ENCODE results near the gene BPIFB2.

BPIFB2 gene

DNA sequence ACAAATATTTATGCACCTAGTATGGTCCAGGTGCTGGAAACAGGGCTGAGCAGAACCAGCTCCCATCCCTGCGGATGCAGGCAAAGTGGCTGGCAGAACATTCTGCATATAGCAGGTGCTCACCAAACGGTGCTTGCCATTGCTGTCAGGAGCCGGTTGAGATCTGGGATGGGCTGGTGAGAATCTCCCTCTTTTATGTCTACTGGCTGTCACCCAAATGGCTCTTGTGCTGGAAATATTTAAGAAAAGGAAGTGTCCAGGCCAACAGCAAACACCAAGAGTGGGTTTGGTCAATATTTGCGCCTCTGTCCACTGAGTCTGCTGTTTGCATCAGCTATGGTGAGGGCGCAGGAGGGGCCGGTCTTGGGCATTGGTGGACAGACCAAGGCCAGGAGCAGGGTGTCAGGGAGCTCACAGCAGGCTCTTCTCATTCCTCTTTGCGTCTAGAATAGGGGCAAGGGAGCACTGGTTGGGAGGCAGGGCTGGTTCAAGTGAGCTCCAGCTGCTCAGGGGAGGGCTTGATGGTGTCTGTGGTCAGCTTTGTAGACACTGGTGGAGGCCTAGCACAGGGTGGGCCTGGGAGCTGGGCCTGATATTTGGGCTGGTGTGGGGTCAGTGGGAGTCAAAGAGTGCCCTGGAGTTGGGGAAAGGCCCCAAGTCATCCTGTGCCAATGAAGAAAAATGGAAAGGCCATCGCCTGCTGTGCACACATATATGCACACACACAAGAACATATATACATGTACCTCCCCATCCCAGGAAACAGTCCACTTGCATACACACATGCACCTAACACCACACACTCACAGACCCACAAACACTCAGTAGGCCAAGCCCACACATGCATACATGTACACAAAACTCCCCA lies 1.4 kb upstream of the BPIFB2 start:
- in situ Hi-C loops (cut with MboI; ENCODE audit: low sequenced_read_pairs), result no loop called here

GRCh38 chr20:33006776-33007375 lies 628 bp upstream of the BPIFB2 start:
- in situ Hi-C loops (cut with MboI; ENCODE audit: low sequenced_read_pairs), result no loop called here

DNA sequence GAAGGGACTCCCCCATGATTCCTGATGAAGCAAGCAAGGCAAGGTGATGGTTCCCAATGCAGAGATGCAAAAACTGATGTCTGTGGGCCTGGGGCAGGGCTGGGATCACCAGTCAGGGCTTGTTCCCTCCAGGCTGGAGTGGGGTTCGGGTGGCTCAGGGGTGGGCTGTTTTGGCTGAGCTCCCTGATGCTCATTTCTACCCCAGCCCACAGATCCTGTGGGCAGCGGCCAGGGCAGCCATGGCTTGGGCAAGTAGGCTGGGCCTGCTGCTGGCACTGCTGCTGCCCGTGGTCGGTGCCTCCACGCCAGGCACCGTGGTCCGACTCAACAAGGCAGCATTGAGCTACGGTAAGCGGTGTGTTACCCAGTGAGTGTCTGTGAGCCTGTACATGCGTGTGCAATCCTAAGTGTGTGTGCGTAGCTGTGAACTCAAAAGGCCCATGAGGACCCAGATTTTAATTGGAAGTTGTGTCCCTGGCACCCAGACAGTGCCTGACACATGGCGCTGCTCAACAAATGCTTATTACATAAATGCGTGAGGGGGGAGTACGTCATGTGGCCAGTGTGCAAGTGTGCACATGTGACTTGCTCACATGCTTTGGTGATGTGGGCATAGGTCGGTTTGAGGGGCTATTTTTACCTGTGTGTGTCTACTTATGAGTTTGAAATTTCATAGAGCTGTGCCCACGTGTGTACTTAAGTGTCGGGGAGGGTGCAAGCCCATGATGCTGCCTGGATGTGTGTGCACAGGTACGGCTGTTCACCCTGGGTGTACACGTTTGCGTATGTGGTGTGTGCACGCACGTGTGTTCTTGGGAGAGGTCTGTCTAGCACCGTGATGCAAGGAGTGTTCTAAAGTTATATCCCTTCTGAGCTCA lies 1.1 kb downstream of the BPIFB2 start:
- in situ Hi-C loops (cut with MboI; ENCODE audit: low sequenced_read_pairs), result no loop called here

DNA sequence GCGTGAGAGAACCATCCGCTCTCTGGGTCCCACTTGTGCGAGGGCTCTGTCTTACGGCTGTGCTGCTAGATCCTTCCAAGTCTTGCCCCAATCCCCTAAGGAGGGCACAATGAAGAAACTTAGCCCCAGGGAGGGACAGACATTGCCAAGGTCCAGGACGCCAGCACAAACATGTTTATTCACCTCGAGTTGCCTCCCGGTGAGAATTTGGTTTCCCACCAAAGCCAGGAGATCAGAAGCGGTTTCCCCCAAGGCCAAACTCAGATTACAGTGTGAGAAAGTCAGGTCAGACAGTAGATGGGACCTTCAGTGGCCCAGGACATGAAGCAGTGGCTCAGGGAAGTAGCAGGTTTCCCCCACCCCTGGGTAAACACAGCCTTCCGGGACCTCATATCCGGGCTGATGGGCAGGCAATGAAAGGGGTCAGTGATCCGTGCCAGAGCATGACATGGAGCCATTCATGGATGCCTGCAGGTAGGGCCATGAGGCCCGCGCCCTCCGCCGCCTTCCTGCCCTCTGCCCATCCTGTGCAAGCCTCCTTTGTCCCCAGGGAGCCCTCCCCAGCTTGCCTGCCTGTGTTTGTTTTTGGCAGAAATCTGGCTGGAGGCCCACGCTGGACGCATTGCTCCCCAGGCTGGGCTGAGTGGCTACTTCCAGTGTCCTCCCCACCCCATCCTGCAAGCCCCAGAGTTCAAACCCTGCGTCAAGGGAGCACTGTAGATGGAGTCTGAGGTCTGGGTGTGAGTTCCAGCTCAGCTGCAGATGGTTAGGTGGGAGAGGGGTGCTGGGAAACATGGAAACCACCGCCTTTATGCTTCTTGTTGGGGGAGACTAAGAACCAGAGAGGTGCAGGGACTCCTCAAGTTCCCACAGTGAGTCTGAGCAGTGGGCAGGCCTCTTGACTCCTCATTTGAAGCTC lies 2.0 kb downstream of the BPIFB2 start:
- in situ Hi-C loops (cut with MboI; ENCODE audit: low sequenced_read_pairs), result no loop called here

DNA sequence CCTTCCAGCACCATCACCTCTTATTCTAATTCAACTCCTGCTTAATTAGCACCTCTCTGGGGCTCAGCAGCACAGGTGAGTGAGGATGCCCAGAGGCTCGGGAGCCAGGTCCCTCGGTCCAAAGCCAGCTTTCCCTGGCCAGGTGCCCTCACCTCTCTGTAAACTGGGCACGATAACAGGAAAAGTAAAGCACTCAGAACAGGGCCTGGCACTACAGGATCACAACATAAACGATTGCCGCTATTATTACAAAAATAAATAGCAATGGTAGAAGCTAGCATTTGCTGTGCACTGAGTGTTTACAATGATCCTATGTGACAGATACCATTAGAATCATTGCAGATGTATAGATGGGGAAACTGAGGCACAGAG lies 2.6 kb downstream of the BPIFB2 start:
- in situ Hi-C loops (cut with MboI; ENCODE audit: low sequenced_read_pairs), result no loop called here

DNA sequence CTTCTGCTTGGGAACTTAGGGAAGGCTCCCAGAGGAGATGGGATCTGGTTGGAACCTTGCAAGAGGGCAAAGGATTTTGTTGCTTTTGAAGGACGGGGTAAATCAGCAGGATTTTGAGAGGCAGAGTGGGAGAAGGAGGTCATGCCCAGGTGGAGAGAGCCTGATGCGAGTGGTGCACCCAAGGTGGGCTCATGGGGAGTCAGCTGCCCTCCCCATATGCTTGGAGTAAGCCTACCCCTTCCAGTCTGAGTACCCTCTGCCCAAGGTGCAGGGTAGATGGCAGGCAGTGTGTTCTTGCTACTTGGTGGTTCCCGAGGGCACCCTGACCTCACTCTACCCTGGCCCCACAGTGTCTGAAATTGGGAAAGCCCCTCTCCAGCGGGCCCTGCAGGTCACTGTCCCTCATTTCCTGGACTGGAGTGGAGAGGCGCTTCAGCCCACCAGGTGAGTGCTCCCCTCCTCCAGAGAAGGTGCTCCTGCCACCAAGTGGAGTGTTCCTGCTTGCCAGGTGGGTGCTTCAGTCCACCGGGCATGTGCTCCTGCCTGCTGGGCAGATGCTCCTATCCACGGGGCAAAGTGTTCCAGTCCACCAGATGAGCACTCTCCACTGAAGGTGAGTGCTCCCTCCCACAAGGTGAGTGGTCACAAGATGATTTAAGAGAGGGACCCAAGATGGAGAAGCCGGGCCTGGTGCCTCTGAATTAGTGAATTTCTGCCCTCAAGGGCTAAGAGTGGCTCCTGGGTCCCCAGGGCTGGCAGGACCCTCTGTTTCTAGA lies 3.4 kb downstream of the BPIFB2 start:
- in situ Hi-C loops (cut with MboI; ENCODE audit: low sequenced_read_pairs), result no loop called here

DNA sequence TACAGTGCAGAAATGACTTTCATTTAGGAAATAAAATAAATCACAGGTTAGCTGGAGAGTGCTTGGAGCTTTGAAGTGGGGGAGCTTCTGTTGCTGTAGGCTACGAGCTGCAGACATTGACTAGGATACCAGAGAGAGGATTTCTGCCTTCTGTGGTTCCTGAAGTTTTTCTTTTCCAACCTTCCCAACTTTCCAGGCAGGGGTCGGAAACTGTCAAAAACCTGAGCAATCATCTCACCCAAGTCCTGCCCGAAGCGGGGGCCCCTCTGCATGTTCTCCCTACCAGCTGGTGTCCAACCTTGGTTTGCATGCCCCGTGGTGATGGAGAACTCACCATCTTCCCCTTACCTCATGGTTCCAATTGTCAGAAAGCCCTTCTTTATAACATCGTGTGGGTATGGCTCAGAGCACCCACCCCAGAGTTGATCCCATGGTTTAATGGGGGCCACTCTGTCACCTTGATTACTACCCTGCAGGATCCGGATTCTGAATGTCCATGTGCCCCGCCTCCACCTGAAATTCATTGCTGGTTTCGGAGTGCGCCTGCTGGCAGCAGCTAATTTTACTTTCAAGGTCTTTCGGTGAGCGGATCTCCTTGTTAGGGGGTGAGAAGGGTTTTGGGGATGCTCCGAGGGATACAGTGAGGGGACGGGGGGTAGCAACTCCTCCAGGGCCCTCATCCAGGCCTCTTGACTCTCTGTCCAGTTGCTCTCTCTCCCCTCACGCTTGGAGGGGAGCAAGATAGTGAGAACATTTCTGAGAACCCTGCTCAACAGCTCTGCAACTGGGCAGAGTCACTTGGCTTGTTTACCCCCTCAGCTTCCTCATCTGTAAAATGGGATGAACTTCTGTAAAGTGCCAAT lies 5.1 kb downstream of the BPIFB2 start:
- in situ Hi-C loops (cut with MboI; ENCODE audit: low sequenced_read_pairs), result no loop called here

GRCh38 chr20:33013701-33014326 lies 6.3 kb downstream of the BPIFB2 start:
- in situ Hi-C loops (cut with MboI; ENCODE audit: low sequenced_read_pairs), result no loop called here

DNA sequence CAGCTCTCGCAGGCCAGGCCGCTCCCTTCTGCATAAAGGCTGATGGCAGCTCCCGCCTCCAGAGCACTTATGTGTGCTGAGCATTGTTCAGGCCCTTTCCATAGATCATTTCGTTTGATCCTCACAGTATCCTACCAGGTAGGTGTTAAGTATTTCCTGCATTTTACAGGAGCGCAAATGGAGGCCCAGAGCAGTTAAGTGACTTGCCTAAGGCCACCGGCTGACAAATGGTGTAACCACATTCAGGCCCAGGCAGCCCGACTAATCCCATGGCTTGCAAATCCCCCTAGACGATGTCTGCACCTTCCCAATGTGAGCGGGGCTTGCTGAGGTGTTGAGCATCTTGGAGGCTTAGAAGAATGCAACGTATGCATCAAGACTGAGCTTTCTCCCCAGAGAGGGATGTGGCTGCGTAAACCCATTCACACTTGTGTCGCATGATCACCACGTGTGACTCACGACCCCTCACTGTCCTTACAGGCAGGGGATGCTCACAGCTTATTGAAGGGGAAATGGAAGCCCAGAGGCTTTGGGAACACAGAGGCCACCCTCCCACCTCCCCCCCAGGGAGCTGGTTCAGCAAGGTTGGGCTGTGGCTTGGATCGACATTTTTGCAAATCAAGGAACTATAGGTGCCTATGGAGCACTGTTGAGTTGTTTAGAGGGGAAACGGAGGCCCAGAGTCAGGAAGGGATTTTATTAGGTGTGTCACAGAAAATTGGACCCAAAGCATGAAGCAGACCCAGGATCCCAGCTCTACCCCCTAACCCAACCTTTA lies 7.0 kb downstream of the BPIFB2 start:
- in situ Hi-C loops (cut with MboI; ENCODE audit: low sequenced_read_pairs), result no loop called here

- in situ Hi-C loops (cut with MboI; ENCODE audit: low sequenced_read_pairs), result no loop called here
Observed at GRCh38 chr20:33015114-33015484, 7.6 kb downstream of the BPIFB2 start.

GRCh38 chr20:33015700-33016580 lies 8.4 kb downstream of the BPIFB2 start:
- in situ Hi-C loops (cut with MboI; ENCODE audit: low sequenced_read_pairs), result no loop called here

DNA sequence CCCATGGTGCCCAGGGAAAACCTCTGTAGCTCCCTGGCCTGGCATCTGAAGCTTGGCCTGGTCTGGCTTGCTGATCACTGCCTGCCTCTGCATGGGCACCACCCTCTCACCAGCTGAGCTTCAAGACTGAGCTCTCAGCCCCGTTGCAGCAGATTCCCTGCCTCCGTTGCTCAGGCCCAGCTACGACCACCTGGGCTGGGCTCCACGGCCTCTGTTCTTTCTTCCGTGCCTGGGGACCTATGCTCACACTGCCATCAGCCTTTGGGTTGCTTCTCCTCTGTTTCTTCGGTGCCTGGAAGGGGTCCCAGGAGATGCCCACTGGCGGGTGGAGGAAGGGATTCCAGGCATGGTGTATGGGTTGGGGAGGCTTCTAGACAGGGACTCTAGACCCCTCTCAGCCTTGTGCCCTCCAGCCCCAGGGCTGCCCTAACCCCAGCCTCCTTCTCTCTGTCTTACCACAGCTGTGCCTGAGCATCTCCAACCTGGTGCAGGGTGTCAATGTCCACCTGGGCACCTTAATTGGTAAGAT lies 9.1 kb downstream of the BPIFB2 start:
- in situ Hi-C loops (cut with MboI; ENCODE audit: low sequenced_read_pairs), result no loop called here

DNA sequence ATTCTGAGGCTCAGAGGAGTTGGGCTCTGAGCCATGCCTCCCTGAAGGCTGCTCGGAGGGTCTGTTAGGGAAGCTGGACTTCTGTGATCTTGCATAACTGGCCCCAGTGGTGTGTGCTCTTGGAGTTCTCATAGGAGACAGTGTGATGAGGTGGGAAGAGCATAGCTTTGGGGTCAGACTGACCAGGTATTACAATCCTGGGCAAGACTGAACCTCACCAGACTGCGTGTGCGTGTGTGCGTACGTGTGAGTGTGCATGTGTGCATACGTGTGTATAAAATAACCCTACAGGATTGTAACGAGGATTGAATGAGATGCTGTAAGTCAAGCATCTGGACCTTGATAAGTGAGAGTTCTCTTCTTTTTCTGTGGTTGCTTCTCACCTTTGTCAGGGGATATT lies 10.0 kb downstream of the BPIFB2 start:
- in situ Hi-C loops (cut with MboI; ENCODE audit: low sequenced_read_pairs), result no loop called here

DNA sequence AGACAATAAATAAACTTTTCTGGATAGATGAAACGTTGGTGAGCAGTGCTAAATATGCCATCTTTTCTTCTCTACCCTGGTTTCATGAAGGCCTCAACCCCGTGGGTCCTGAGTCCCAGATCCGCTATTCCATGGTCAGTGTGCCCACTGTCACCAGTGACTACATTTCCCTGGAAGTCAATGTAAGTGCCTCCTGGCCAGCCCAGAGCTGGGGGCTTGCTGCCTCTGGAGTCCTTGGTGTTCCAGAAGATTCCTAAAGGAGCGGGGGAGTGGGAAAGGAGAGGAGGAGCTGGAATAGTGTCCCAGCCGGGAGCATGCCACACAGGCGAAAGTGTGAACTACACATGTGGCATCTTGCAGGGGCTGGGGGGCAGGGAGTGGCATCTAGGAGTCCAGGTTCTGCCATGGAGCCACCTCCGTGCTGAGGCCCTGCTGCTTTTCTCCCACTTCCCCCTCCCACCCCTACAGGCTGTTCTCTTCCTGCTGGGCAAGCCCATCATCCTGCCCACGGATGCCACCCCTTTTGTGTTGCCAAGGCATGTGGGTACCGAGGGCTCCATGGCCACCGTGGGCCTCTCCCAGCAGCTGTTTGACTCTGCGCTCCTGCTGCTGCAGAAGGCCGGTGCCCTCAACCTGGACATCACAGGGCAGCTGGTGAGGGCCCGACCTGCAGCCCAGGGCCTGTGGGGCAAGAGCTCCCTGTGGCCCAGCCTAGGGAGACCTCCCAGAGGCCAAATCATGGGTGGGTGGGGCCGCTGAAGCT lies 10.8 kb downstream of the BPIFB2 start:
- in situ Hi-C loops (cut with MboI; ENCODE audit: low sequenced_read_pairs), result no loop called here

DNA sequence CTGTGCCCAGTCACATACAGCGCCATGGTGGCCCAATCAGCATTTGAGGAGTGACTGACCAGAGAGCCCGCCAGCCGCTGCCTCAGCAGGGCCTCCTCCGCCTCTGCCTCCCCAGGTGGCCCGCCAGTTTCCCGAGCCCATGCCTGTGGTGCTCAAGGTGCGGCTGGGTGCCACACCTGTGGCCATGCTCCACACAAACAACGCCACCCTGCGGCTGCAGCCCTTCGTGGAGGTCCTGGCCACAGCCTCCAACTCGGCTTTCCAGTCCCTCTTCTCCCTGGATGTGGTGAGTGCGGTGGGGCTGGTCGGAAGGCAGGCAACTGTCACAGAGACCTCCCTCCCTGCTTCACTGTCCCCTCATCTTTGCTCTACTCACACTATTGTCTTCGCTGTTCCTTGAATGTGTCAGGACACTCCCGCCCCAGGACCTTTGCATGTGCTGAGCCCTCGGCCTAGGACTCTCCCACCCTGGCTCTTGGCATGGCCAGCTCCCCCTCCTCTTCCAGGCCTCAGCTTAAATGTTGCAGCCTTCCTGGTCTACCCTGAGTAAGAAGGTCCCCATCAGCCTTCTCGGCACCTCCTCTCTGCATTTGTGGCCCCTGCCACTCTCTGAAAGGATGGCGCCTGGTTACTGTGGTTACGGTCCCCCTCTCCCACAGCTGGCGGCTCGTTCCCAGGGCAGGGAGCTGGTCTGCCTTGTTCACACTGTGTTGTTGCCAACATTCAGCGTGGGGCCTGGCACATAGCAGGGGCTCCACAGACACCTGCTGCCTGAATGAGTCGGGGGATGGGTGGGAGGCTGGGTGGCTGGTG lies 12.2 kb downstream of the BPIFB2 start:
- in situ Hi-C loops (cut with MboI; ENCODE audit: low sequenced_read_pairs), result no loop called here

Data from HL-60/S4 treated with phorbol 12-myristate 13-acetate at 8.2 ng/mL for 4 days and 3 days (cell line).